HEK293 (cell line): ENCODE results near the gene NTRK3.

Source experiments
- ATF2 ChIP-seq: fragments of 450-650 bp; formaldehyde crosslinking; IDR thresholded peaks from 2 replicates; pipeline ENCODE4 v1.5.1; 2016; ENCODE audit warnings: missing biosample characterization, missing genetic modification characterization, low read depth
- CTCF ChIP-seq: fragments of 450-650 bp; formaldehyde crosslinking; IDR thresholded peaks from 2 replicates; pipeline ENCODE4 v1.5.1; 2016; ENCODE audit warnings: missing biosample characterization, missing genetic modification characterization
- EGR2 ChIP-seq: fragments of 450-650 bp; formaldehyde crosslinking; IDR thresholded peaks from 2 replicates; pipeline ENCODE4 v1.5.1; 2016; ENCODE audit warnings: low read depth, missing biosample characterization, missing genetic modification characterization
- TF ChIP-seq, protein P1 (sequence below): fragments of 450-650 bp; formaldehyde crosslinking; IDR thresholded peaks from 2 replicates; pipeline ENCODE4 v1.5.1; 2017; ENCODE audit warnings: missing biosample characterization, missing genetic modification characterization
- TF ChIP-seq, protein P2 (sequence below): IDR thresholded peaks from 2 replicates; pipeline ENCODE4 v1.6.1; 2011; ENCODE audit warnings: mild to moderate bottlenecking, low read depth, low read length, borderline replicate concordance

DNA sequence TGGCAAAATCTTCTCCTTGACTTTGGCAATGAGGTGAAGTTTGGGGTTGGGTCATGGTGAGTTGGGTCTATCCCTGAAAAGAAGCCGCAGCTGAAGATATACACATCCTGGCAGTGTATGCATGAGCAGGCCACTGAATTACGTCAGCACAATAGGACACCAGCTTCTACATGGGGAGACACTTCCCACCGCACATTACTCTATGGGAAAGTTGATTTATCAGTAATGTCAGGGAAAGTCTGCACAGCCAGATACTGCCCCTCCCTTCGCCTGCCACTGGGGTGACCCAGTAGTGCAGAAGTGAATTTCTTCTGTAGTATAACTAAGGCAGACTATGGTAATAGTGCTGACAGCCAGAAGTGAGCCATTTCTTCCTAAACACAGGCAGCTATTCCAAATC lies 245.0 kb downstream of the NTRK3 start:
- TF ChIP-seq CTCF (tag by site-specific recombination) (no peak), ATF2 (tag by site-specific recombination) (no peak), EGR2 (tag by site-specific recombination) (no peak)
- TF ChIP-seq, protein P1, sequence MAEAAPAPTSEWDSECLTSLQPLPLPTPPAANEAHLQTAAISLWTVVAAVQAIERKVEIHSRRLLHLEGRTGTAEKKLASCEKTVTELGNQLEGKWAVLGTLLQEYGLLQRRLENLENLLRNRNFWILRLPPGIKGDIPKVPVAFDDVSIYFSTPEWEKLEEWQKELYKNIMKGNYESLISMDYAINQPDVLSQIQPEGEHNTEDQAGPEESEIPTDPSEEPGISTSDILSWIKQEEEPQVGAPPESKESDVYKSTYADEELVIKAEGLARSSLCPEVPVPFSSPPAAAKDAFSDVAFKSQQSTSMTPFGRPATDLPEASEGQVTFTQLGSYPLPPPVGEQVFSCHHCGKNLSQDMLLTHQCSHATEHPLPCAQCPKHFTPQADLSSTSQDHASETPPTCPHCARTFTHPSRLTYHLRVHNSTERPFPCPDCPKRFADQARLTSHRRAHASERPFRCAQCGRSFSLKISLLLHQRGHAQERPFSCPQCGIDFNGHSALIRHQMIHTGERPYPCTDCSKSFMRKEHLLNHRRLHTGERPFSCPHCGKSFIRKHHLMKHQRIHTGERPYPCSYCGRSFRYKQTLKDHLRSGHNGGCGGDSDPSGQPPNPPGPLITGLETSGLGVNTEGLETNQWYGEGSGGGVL (tag by site-specific recombination), result no peak
- TF ChIP-seq, protein P2, sequence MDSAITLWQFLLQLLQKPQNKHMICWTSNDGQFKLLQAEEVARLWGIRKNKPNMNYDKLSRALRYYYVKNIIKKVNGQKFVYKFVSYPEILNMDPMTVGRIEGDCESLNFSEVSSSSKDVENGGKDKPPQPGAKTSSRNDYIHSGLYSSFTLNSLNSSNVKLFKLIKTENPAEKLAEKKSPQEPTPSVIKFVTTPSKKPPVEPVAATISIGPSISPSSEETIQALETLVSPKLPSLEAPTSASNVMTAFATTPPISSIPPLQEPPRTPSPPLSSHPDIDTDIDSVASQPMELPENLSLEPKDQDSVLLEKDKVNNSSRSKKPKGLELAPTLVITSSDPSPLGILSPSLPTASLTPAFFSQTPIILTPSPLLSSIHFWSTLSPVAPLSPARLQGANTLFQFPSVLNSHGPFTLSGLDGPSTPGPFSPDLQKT, result no peak
